Nephron progenitor cell (in vitro differentiated cells): ENCODE data around the gene CTXN1.
"Not testable (repeated sequence)": the region's sequence is repeated elsewhere in the genome, so short reads cannot be mapped to it uniquely, and the experiment has no call there.

Experiments used
- DNase-seq: peaks from one replicate; pipeline ENCODE4 v3.0.0; 2021
- H3K27ac Mint-ChIP-seq: 2 replicates; pipeline ENCODE4 v1.8.0; 2021; ENCODE audit warnings: mild to moderate bottlenecking, moderate library complexity, mixed read lengths
- H3K27me3 Mint-ChIP-seq: 2 replicates; pipeline ENCODE4 v1.8.0; 2021; ENCODE audit warnings: mild to moderate bottlenecking, low read depth, mixed read lengths; ENCODE audit not compliant: poor library complexity
- H3K36me3 Mint-ChIP-seq: 2 replicates; pipeline ENCODE4 v1.8.0; 2021; ENCODE audit warnings: low read depth, mixed read lengths
- H3K4me1 Mint-ChIP-seq: 2 replicates; pipeline ENCODE4 v1.8.0; 2021; ENCODE audit warnings: mixed read lengths
- H3K4me3 Mint-ChIP-seq: 2 replicates; pipeline ENCODE4 v1.8.0; 2021; ENCODE audit warnings: mild to moderate bottlenecking, moderate library complexity, mixed read lengths
- H3K9me3 Mint-ChIP-seq: 2 replicates; pipeline ENCODE4 v1.8.0; 2021; ENCODE audit warnings: mild to moderate bottlenecking, moderate library complexity, mixed read lengths
- CTCF ChIP-seq: fragments of 200-600 bp; sonication (generic); IDR thresholded peaks from 2 replicates; pipeline ENCODE4 v1.5.0; 2021; ENCODE audit warnings: antibody characterized with exemption

Gene CTXN1

DNA sequence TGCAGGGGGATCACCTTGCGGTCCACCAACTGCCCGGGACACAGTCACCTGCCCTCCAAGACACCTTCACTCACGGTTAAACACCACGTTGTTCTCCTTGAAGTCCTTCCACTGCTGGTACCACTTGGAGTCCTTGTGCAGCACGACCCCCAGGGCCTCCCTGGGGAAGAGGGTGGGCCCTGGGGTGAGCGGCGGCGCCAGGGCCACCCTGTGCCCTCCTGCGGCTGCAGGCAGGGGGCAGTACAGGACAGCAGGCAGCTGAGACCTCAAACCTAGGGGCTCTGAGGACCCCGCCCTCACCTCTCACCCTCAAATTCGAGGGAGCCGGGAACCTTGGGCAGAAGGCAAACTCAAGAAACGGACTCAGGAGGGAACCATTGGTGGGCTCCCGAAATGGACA is 7.5 kb upstream of the CTXN1 start:
- H3K27me3 Mint-ChIP-seq = no peaks in the 10 kb centered on the region
- H3K4me1 Mint-ChIP-seq = peaks cover 11% of the 10 kb centered on the region
- no peak overlapping the region for H3K27ac Mint-ChIP-seq

GRCh38 chr19:7932930-7933300 is 7.0 kb upstream of the CTXN1 start:
- no peak overlapping the region for H3K27ac Mint-ChIP-seq
- peaks cover 13% of the 10 kb centered on the region for H3K36me3 Mint-ChIP-seq
- H3K4me3 Mint-ChIP-seq = no peak overlapping the region
- DNase-seq = no peak
- peaks cover 14% of the 10 kb centered on the region for H3K4me1 Mint-ChIP-seq
- no peak for TF ChIP-seq CTCF
- H3K9me3 Mint-ChIP-seq = no peaks in the 10 kb centered on the region
- no peaks in the 10 kb centered on the region for H3K27me3 Mint-ChIP-seq

More for the DNA sequence above, 7.5 kb upstream of the CTXN1 start:
- DNase-seq = no peak
- peaks cover 15% of the 10 kb centered on the region for H3K36me3 Mint-ChIP-seq
- no peaks in the 10 kb centered on the region for H3K9me3 Mint-ChIP-seq
- peak; percentile 34 for TF ChIP-seq CTCF
- H3K4me3 Mint-ChIP-seq = no peak overlapping the region

- Mint-ChIP-seq H3K27me3 (no peaks in the 10 kb centered on the region), H3K4me3 (no peak overlapping the region), H3K27ac (no peak overlapping the region), H3K9me3 (no peaks in the 10 kb centered on the region), H3K36me3 (peaks cover 10% of the 10 kb centered on the region), H3K4me1 (peaks cover 14% of the 10 kb centered on the region)
- no peak for DNase-seq
- TF ChIP-seq CTCF = no peak
Measured at GRCh38 chr19:7932276-7932929, 6.5 kb upstream of the CTXN1 start.

DNA sequence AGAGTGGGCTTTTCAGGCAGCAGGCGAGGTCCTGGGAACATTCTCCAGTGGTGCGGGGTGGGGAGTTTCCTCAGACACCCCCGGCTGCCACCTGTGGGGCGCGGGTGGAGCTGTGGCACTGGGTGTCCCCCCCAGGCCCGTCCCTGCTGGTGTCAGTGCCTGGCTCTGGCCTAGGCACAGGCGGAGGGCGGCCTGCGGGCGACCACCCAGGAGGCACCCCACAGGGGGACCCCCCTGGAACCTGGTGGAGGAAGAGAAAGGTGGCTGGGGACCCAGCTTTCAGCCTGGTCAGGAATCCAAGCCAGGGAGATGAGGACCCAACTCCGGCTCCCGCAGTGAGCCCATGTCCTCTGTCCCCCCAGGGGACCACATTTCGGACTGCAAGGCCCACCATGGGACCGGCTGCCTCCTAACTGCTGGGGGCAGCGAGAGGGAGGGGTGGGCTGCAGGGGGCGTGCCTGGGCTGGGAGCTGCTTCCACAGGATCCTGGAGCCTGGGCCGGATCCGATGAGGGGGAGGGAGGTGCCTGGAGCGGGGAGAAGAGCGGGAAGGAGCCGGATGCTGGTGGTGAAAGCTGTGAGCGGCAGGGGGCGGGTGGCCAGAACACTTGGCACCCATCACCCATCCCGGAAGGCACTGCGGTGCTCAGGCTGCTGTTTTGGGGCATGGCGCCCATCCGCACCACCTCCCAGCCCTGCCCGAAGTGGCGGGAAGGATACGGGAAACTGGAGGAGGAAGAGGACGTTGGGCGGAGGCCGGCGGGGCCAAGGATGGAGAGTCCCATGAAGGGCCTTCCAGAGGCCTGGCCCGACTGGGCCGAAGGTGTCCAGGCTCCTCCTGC is 5.5 kb upstream of the CTXN1 start:
- H3K9me3 Mint-ChIP-seq = no peaks in the 10 kb centered on the region
- no peaks in the 10 kb centered on the region for H3K27me3 Mint-ChIP-seq
- DNase-seq = no peak
- peaks cover 18% of the 10 kb centered on the region for H3K4me1 Mint-ChIP-seq
- no peak overlapping the region for H3K27ac Mint-ChIP-seq
- TF ChIP-seq CTCF = no peak
- H3K36me3 Mint-ChIP-seq = peaks cover 9% of the 10 kb centered on the region
- no peak overlapping the region for H3K4me3 Mint-ChIP-seq

GRCh38 chr19:7930765-7931164 is 4.8 kb upstream of the CTXN1 start:
- Mint-ChIP-seq H3K4me3 (no peak overlapping the region), H3K4me1 (peaks cover 20% of the 10 kb centered on the region), H3K9me3 (no peaks in the 10 kb centered on the region), H3K36me3 (peaks cover 3% of the 10 kb centered on the region), H3K27ac (no peak overlapping the region), H3K27me3 (no peaks in the 10 kb centered on the region)
- DNase-seq = no peak
- no peak for TF ChIP-seq CTCF

DNA sequence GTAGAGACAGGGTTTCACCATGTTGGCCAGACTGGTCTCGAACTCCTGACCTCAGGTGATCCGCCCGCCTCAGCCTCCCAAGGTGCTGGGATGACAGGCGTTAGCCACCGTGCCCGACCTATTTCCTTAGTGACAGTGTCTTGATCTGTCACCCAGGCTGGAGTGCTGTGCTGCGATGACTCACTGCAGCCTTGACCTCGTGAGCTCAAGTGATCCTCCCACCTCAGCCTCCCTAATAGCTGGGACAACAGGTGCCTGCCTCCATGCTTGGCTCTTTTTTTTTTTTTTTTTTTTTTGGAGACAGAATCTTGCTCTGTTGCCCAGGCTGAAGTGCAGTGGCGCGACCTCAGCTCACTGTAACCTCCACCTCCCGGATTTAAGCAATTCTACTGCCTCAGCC is 4.1 kb upstream of the CTXN1 start:
- not testable (repeated sequence) for DNase-seq, H3K27ac Mint-ChIP-seq

More for the DNA sequence above, 4.1 kb upstream of the CTXN1 start:
- not testable (repeated sequence) for H3K9me3 Mint-ChIP-seq, H3K4me3 Mint-ChIP-seq, H3K36me3 Mint-ChIP-seq, H3K27me3 Mint-ChIP-seq
- peaks cover 20% of the 10 kb centered on the region for H3K4me1 Mint-ChIP-seq
